GM19397 (cell line): ENCODE measurements around the gene CASKIN2.
"Not testable (repeated sequence)": the region's sequence is repeated elsewhere in the genome, so short reads cannot be mapped to it uniquely, and the experiment has no call there.

Experiments
- ATAC-seq: cut with Tn5 transposase; IDR thresholded peaks from one replicate; pipeline ENCODE4 v1.9.1; 2021; ENCODE audit warnings: mild to moderate bottlenecking, moderate library complexity; ENCODE audit not compliant: unreplicated experiment

Gene CASKIN2

GRCh38 chr17:75473246-75473645 is 42.1 kb downstream of the CASKIN2 start:
- no peak for ATAC-seq

- no peak for ATAC-seq
Observed at GRCh38 chr17:75472119-75472518, 43.2 kb downstream of the CASKIN2 start.

- no peak for ATAC-seq
Observed at GRCh38 chr17:75471207-75471606, 44.1 kb downstream of the CASKIN2 start.

GRCh38 chr17:75468779-75469373 is 46.5 kb downstream of the CASKIN2 start:
- ATAC-seq: no peak

DNA sequence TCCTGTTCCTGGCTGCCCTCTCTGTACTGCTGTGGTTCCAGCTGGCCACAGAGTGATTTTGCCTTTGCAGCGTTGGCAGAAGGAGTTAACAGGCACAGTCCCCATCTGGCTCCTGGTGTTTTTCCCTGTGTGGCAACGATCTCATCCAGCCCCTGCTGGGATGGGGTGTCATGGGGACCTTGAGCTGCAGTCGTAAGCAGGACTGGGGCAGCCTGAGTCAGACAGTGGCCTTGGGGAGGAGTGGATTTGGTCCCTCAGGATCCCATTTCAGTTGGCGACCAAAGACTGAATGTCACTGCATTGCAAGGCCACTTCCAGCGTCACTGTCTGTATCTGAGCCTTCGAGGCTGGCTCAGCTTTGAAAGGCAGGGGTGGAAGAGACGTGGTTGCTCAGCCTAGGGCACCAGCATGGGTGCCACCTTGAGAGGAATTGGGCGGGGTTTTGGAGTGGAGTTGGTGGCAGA is 47.0 kb downstream of the CASKIN2 start:
- no peak for ATAC-seq

GRCh38 chr17:75465039-75465438 is 50.3 kb downstream of the CASKIN2 start:
- no peak for ATAC-seq

DNA sequence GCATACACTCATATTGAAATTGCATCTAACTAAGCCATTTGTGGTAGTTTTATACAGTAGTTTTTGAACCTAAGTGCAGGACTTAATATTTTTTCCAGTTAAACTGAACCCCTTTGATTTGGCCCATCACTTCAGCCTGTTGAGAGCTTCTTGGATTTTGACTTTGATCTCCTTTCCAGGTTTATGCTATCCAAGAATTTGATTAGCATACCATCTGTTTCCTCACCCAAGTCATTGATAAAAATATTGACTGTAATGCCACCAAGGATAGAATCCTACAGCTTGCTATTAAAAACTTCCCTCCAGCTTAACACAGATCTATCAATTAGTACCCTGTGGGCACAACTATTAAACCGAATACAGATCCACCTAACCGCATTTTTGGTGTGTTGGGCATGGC is 51.7 kb downstream of the CASKIN2 start:
- no peak for ATAC-seq

- no peak for ATAC-seq
Observed at GRCh38 chr17:75460295-75460694, 55.0 kb downstream of the CASKIN2 start.

DNA sequence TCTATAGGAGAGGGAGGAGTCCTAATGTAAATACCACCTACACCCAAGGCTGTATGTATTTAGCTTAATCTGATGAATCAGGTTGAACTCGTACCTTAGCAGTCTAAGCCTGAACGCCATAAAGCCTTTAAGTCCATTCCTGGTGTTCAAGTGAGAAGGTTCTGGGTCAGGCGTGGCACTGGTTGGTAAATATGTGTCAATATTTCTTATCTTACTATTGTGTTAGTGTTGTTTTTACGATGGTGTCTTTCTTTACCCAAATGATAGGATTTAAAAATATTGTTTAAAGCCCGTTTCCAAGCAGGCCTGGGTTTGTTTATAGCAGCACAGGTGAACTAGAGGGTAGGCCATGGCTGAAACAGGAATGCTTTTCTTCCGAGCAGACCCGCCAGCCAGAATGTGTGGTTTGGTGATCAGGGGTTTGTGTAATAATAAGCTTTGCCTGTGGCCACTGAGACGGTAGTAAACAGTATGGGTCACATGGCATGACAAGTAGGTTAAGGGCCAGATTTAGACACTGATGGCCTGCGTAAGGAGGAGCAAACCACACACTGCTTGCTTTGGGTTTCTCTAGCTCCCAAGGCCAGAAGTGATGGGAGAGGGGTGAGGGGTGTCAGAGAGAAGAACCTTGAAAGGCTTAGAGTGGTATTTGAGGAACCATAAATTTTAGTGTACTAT is 55.6 kb downstream of the CASKIN2 start:
- ATAC-seq: no peak

DNA sequence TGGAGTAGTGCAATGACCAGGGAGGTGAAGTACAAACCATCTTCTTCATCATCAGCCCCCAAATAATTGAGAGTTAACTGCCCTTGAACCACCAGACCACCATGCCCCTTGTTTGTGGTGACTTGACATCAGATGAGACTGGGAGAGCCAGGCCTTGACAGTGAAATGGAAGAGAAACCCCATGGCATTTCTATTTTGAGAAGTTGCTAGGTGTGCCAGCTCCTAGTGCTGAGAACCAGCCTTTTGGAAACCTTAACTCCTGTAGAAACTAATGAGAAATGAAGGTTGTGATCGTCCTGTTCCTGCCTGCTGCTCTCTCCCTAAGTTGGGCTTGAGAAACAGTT is 56.1 kb downstream of the CASKIN2 start:
- no peak for ATAC-seq

GRCh38 chr17:75457047-75457654 is 58.2 kb downstream of the CASKIN2 start:
- no peak for ATAC-seq

GRCh38 chr17:75456417-75457046 is 58.8 kb downstream of the CASKIN2 start, which contains the start of gene TMEM94:
Gene TMEM94 (plus strand): TSS chr17:75456635. CDS start chr17:75471906, 15,271 bp downstream.
- peak; percentile 89 for ATAC-seq

- peak; percentile 18 for ATAC-seq
Observed at GRCh38 chr17:75456039-75456416, 59.3 kb downstream of the CASKIN2 start.

- not testable (repeated sequence) for ATAC-seq
Observed at GRCh38 chr17:75454672-75455071, 60.7 kb downstream of the CASKIN2 start.

DNA sequence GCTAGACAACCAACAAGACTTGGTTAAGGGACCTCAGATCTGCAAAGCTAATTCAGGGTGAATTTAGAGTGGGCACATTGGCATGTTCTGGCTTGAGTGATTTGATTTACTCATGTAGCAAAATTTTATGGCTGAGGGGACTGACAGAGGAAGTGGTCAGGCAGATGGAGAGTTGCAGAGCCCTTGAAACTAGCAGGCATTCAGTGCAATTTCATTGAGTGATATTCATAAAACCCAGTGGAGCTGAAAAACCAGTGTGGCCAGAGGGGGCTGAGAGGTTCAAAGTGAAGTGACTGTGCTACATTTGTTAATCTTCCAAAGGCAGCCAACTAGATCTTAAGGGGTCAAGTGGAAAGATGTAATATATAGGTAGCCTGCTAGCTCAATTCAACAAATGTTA is 61.1 kb downstream of the CASKIN2 start:
- ATAC-seq: no peak

DNA sequence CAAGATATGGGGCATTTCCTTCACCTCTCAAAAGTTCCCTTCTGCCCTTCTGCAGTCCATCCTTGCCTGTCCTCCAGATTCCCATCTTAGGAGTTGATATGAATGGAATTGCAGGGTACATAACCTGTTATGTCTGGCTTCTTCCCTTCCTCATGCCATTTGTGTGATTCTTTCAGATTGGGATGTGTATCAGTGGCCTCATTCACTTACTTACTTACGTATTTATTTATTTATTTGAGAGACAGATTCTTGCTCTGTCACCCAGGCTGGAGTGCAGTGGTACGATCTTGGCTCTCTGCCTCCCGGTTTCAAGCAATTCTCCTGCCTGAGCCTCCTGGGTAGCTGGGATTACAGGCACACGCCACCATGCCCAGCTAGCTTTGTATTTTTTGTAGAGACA is 65.1 kb downstream of the CASKIN2 start:
- ATAC-seq: no peak
